PC-9 (cell line): ENCODE results near the gene ZCCHC7. TPM values are rescaled to one million over a fixed set of nuclear protein-coding genes. Genes with fewer than 3 reads are reported as not detected.

Source experiments
- BruUV-seq: library from RNA; stranded (reverse); fragments of 400-500 nt; replicated peaks from 2 replicates; lab custom pipeline; 2021; lab: Mats Ljungman, UMichigan
- CTCF ChIA-PET: fragments of 300-600 bp; sonication (Branson Sonifier 250); formaldehyde crosslinking; loops from one replicate; lab custom pipeline; 2022; ENCODE audit warnings: antibody characterized with exemption; lab: Charles Lee
- POLR2A ChIA-PET: fragments of 300-600 bp; sonication (Branson Sonifier 250); formaldehyde crosslinking; loops from one replicate; lab custom pipeline; 2022; ENCODE audit warnings: antibody characterized with exemption; ENCODE audit not compliant: unreplicated experiment; lab: Charles Lee
- DNase-seq, 2 experiments: peaks; one replicate each; pipeline versions ENCODE4 v3.0.0 to v3.0.0-alpha.2; 2015 to 2022; ENCODE audit warnings: mixed read lengths in 1 of 2
- H2AFZ ChIP-seq: fragments of 200-600 bp; sonication (generic); 2 replicates; pipeline ENCODE4 v1.8.1; 2017; ENCODE audit warnings: antibody characterized with exemption
- H3F3A ChIP-seq: fragments of 200-600 bp; sonication (generic); 2 replicates; pipeline ENCODE4 v1.8.1; 2017; ENCODE audit warnings: antibody characterized with exemption, mild to moderate bottlenecking, low read depth; ENCODE audit not compliant: insufficient read depth
- H3K27ac ChIP-seq: fragments of 200-600 bp; sonication (generic); 2 replicates; pipeline ENCODE4 v1.6.1; 2016; ENCODE audit warnings: mixed run types
- H3K27me3 ChIP-seq: fragments of 200-600 bp; sonication (generic); 2 replicates; pipeline ENCODE4 v1.6.1; 2016; ENCODE audit warnings: low read depth, mixed run types; ENCODE audit not compliant: insufficient read depth
- H3K36me3 ChIP-seq: fragments of 200-600 bp; sonication (generic); 2 replicates; pipeline ENCODE4 v1.6.1; 2016; ENCODE audit warnings: low read depth, mixed run types
- H3K4me1 ChIP-seq: fragments of 200-600 bp; sonication (generic); replicated peaks from 2 replicates; pipeline ENCODE4 v1.6.1; 2016; ENCODE audit warnings: mixed run types; ENCODE audit not compliant: insufficient read depth
- H3K4me2 ChIP-seq: fragments of 200-600 bp; sonication (generic); 2 replicates; pipeline ENCODE4 v1.6.1; 2017; ENCODE audit warnings: mixed run types
- H3K4me3 ChIP-seq: fragments of 200-600 bp; sonication (generic); 2 replicates; pipeline ENCODE4 v1.6.1; 2016; ENCODE audit warnings: mixed run types
- H3K79me2 ChIP-seq: fragments of 200-600 bp; sonication (generic); 2 replicates; pipeline ENCODE4 v1.6.1; 2017; ENCODE audit warnings: low read depth, mixed run types
- H3K9me2 ChIP-seq: fragments of 200-600 bp; sonication (generic); 2 replicates; pipeline ENCODE4 v1.8.1; 2017; ENCODE audit warnings: mild to moderate bottlenecking; ENCODE audit not compliant: insufficient read depth
- H3K9me3 ChIP-seq: fragments of 200-600 bp; sonication (generic); 2 replicates; pipeline ENCODE4 v1.8.1; 2016; ENCODE audit warnings: low read depth; ENCODE audit not compliant: insufficient read depth
- H4K20me1 ChIP-seq: fragments of 200-600 bp; sonication (generic); 2 replicates; pipeline ENCODE4 v1.8.1; 2017; ENCODE audit not compliant: insufficient read depth
- CTCF ChIP-seq: fragments of 200-600 bp; sonication (generic); conservative IDR thresholded peaks from 2 replicates; pipeline ENCODE4 v1.6.1; 2017; ENCODE audit warnings: mixed run types, antibody characterized with exemption, mild to moderate bottlenecking, moderate library complexity
- EZH2 ChIP-seq: fragments of 200-600 bp; sonication (generic); IDR thresholded peaks from 2 replicates; pipeline ENCODE4 v1.8.0; 2017; ENCODE audit warnings: antibody characterized with exemption, low read depth
- intact Hi-C: fragments of 100-400 bp; cut with micrococcal nuclease; formaldehyde crosslinking; loops from one replicate; pipeline ENCODE4 v1.10.0; 2022; ENCODE audit not compliant: unreplicated experiment
- total RNA-seq: library from RNA; stranded (reverse); gene quantifications from 2 replicates; pipeline ENCODE4 v1.2.3, GENCODE V29; 2021

ZCCHC7 gene
- total RNA-seq, 1 experiment from 2014 or later: 15.9 TPM

GRCh38 chr9:37324691-37325490, 204.5 kb downstream of the ZCCHC7 start:
- Histone ChIP-seq H3K36me3 (no peaks in the 10 kb centered on the region), H3K27me3 (no peaks in the 10 kb centered on the region), H3K79me2 (no peaks in the 10 kb centered on the region), H3F3A (no peaks in the 10 kb centered on the region), H3K9me2 (no peaks in the 10 kb centered on the region), H2AFZ (no peak overlapping the region), H3K27ac (no peak overlapping the region), H3K4me1 (no peaks in the 10 kb centered on the region), H4K20me1 (no peaks in the 10 kb centered on the region), H3K9me3 (no peaks in the 10 kb centered on the region), H3K4me2 (no peak overlapping the region), H3K4me3 (no peak overlapping the region)
- DNase-seq: no peak
- intact Hi-C loops: no loop called here
- ChIA-PET CTCF (no interaction called here), POLR2A (no interaction called here)
- no TSS peak for BruUV-seq
- TF ChIP-seq CTCF (no peak), EZH2 (no peak)

- Histone ChIP-seq H3K4me3 (no peak overlapping the region), H2AFZ (no peak overlapping the region), H3K27ac (no peak overlapping the region), H3K27me3 (no peaks in the 10 kb centered on the region), H3K4me1 (no peaks in the 10 kb centered on the region), H3K36me3 (no peaks in the 10 kb centered on the region), H3K4me2 (no peak overlapping the region), H3K79me2 (no peaks in the 10 kb centered on the region), H4K20me1 (no peaks in the 10 kb centered on the region), H3K9me2 (no peaks in the 10 kb centered on the region), H3K9me3 (no peaks in the 10 kb centered on the region), H3F3A (no peaks in the 10 kb centered on the region)
- BruUV-seq: no TSS peak
- ChIA-PET POLR2A (no interaction called here), CTCF (no interaction called here)
- intact Hi-C loops: no loop called here
- no peak for DNase-seq
- TF ChIP-seq CTCF (no peak), EZH2 (no peak)
Measured at GRCh38 chr9:37325778-37326177, 205.4 kb downstream of the ZCCHC7 start.

- DNase-seq: no peak
Measured at GRCh38 chr9:37327553-37327952, 207.2 kb downstream of the ZCCHC7 start.

More at GRCh38 chr9:37327553-37327952, 207.2 kb downstream of the ZCCHC7 start:
- Histone ChIP-seq H3K9me3 (no peaks in the 10 kb centered on the region), H3K4me1 (no peaks in the 10 kb centered on the region), H4K20me1 (no peaks in the 10 kb centered on the region), H3K9me2 (no peaks in the 10 kb centered on the region), H3K27ac (no peak overlapping the region), H2AFZ (no peak overlapping the region), H3K4me2 (no peak overlapping the region), H3K27me3 (no peaks in the 10 kb centered on the region), H3K36me3 (no peaks in the 10 kb centered on the region), H3K4me3 (no peak overlapping the region), H3K79me2 (no peaks in the 10 kb centered on the region), H3F3A (no peaks in the 10 kb centered on the region)
- no peak for TF ChIP-seq EZH2
- TF ChIP-seq CTCF: no peak
- POLR2A ChIA-PET: interaction anchor here (0.6 kb wide), 1 partner anchor 424 kb away, joined by 5 read pairs; no protein-coding TSS in a partner anchor
- intact Hi-C loops: no loop called here
- CTCF ChIA-PET: no interaction called here
- BruUV-seq: no TSS peak
